ENCODE measurements around the gene ATP2C2.

Gene ATP2C2

GRCh38 chr16:84471966-84472365 is 103.6 kb downstream of the ATP2C2 start:
- DNase-seq (ENCODE audit: insufficient read length, low spot score), result no peak
- no peak for FAIRE-seq
- no peak for TF ChIP-seq TAF1 (IDR thresholded peaks at IDR 0.05; ENCODE audit: low read depth, low read length)
- TF ChIP-seq POLR2AphosphoS5 (IDR thresholded peaks at IDR 0.05; ENCODE audit: low read depth, low read length), result no peak
- TF ChIP-seq POLR2A (IDR thresholded peaks at IDR 0.05; ENCODE audit: low read depth, low read length), result no peak
- TF ChIP-seq SPI1 (IDR thresholded peaks at IDR 0.05; ENCODE audit: low read depth, low read length), result no peak
- TF ChIP-seq PAX5 (IDR thresholded peaks at IDR 0.05; ENCODE audit: insufficient read depth, low read length, severe bottlenecking), result no peak
- TF ChIP-seq POU2F2 (IDR thresholded peaks at IDR 0.05; ENCODE audit: low read depth, low read length), result no peak

- TF ChIP-seq POU2F2 (IDR thresholded peaks at IDR 0.05; ENCODE audit: low read depth, low read length), result no peak
- no peak for TF ChIP-seq POLR2A (IDR thresholded peaks at IDR 0.05; ENCODE audit: low read depth, low read length)
Measured at GRCh38 chr16:84475643-84476240, 107.4 kb downstream of the ATP2C2 start.

GRCh38 chr16:84476401-84476800 is 108.1 kb downstream of the ATP2C2 start:
- FAIRE-seq, result no peak
- no peak for TF ChIP-seq POLR2AphosphoS5 (IDR thresholded peaks at IDR 0.05; ENCODE audit: low read depth, low read length)
- no peak for TF ChIP-seq POU2F2 (IDR thresholded peaks at IDR 0.05; ENCODE audit: low read depth, low read length)
- TF ChIP-seq SPI1 (IDR thresholded peaks at IDR 0.05; ENCODE audit: low read depth, low read length), result no peak
- no peak for TF ChIP-seq PAX5 (IDR thresholded peaks at IDR 0.05; ENCODE audit: insufficient read depth, low read length, severe bottlenecking)
- TF ChIP-seq POLR2A (IDR thresholded peaks at IDR 0.05; ENCODE audit: low read depth, low read length), result no peak
- TF ChIP-seq TAF1 (IDR thresholded peaks at IDR 0.05; ENCODE audit: low read depth, low read length), result no peak
- DNase-seq (ENCODE audit: insufficient read length, low spot score), result no peak

More at GRCh38 chr16:84475643-84476240, 107.4 kb downstream of the ATP2C2 start:
- DNase-seq (ENCODE audit: insufficient read length, low spot score), result no peak
- no peak for FAIRE-seq

GRCh38 chr16:84477661-84478060 is 109.3 kb downstream of the ATP2C2 start:
- FAIRE-seq, result no peak
- no peak for DNase-seq (ENCODE audit: insufficient read length, low spot score)
- TF ChIP-seq POLR2AphosphoS5 (IDR thresholded peaks at IDR 0.05; ENCODE audit: low read depth, low read length) (no peak), PAX5 (IDR thresholded peaks at IDR 0.05; ENCODE audit: insufficient read depth, low read length, severe bottlenecking) (no peak), POU2F2 (IDR thresholded peaks at IDR 0.05; ENCODE audit: low read depth, low read length) (no peak), TAF1 (IDR thresholded peaks at IDR 0.05; ENCODE audit: low read depth, low read length) (no peak), SPI1 (IDR thresholded peaks at IDR 0.05; ENCODE audit: low read depth, low read length) (no peak), POLR2A (IDR thresholded peaks at IDR 0.05; ENCODE audit: low read depth, low read length) (no peak)

- DNase-seq (ENCODE audit: insufficient read length, low spot score) (no peak), FAIRE-seq (no peak)
- TF ChIP-seq POLR2A (IDR thresholded peaks at IDR 0.05; ENCODE audit: low read depth, low read length) (no peak), POLR2AphosphoS5 (IDR thresholded peaks at IDR 0.05; ENCODE audit: low read depth, low read length) (no peak), POU2F2 (IDR thresholded peaks at IDR 0.05; ENCODE audit: low read depth, low read length) (no peak), SPI1 (IDR thresholded peaks at IDR 0.05; ENCODE audit: low read depth, low read length) (no peak), PAX5 (IDR thresholded peaks at IDR 0.05; ENCODE audit: insufficient read depth, low read length, severe bottlenecking) (no peak), TAF1 (IDR thresholded peaks at IDR 0.05; ENCODE audit: low read depth, low read length) (no peak)
Measured at GRCh38 chr16:84478172-84478947, 110.0 kb downstream of the ATP2C2 start.

- FAIRE-seq (no peak), DNase-seq (ENCODE audit: insufficient read length, low spot score) (no peak)
- TF ChIP-seq POLR2AphosphoS5 (IDR thresholded peaks at IDR 0.05; ENCODE audit: low read depth, low read length), result no peak
- no peak for TF ChIP-seq POLR2A (IDR thresholded peaks at IDR 0.05; ENCODE audit: low read depth, low read length)
- TF ChIP-seq SPI1 (IDR thresholded peaks at IDR 0.05; ENCODE audit: low read depth, low read length), result no peak
- no peak for TF ChIP-seq PAX5 (IDR thresholded peaks at IDR 0.05; ENCODE audit: insufficient read depth, low read length, severe bottlenecking)
- no peak for TF ChIP-seq TAF1 (IDR thresholded peaks at IDR 0.05; ENCODE audit: low read depth, low read length)
- TF ChIP-seq POU2F2 (IDR thresholded peaks at IDR 0.05; ENCODE audit: low read depth, low read length), result no peak
Measured at GRCh38 chr16:84479716-84480450, 111.5 kb downstream of the ATP2C2 start.

GRCh38 chr16:84481051-84481735 is 112.9 kb downstream of the ATP2C2 start:
- no peak for TF ChIP-seq PAX5 (IDR thresholded peaks at IDR 0.05; ENCODE audit: insufficient read depth, low read length, severe bottlenecking)
- TF ChIP-seq POLR2AphosphoS5 (IDR thresholded peaks at IDR 0.05; ENCODE audit: low read depth, low read length), result no peak
- TF ChIP-seq POLR2A (IDR thresholded peaks at IDR 0.05; ENCODE audit: low read depth, low read length), result no peak
- no peak for TF ChIP-seq SPI1 (IDR thresholded peaks at IDR 0.05; ENCODE audit: low read depth, low read length)
- no peak for TF ChIP-seq POU2F2 (IDR thresholded peaks at IDR 0.05; ENCODE audit: low read depth, low read length)
- no peak for TF ChIP-seq TAF1 (IDR thresholded peaks at IDR 0.05; ENCODE audit: low read depth, low read length)
- DNase-seq (ENCODE audit: insufficient read length, low spot score) (no peak), FAIRE-seq (no peak)

- TF ChIP-seq SPI1 (IDR thresholded peaks at IDR 0.05; ENCODE audit: low read depth, low read length), result no peak
- no peak for TF ChIP-seq TAF1 (IDR thresholded peaks at IDR 0.05; ENCODE audit: low read depth, low read length)
- TF ChIP-seq POLR2A (IDR thresholded peaks at IDR 0.05; ENCODE audit: low read depth, low read length), result no peak
- no peak for TF ChIP-seq POLR2AphosphoS5 (IDR thresholded peaks at IDR 0.05; ENCODE audit: low read depth, low read length)
- no peak for TF ChIP-seq POU2F2 (IDR thresholded peaks at IDR 0.05; ENCODE audit: low read depth, low read length)
- TF ChIP-seq PAX5 (IDR thresholded peaks at IDR 0.05; ENCODE audit: insufficient read depth, low read length, severe bottlenecking), result no peak
- DNase-seq (ENCODE audit: insufficient read length, low spot score) (no peak), FAIRE-seq (no peak)
Measured at GRCh38 chr16:84482001-84482891, 113.9 kb downstream of the ATP2C2 start.
